A673 (cell line): ENCODE data around the gene FBLIM1. TPM values are rescaled to one million over a fixed set of nuclear protein-coding genes. Genes with fewer than 3 reads are reported as not detected.

Experiments
- BruUV-seq: library from RNA; stranded (reverse); fragments of 400-500 nt; replicated peaks from 2 replicates; lab custom pipeline; 2021; lab: Mats Ljungman, UMichigan
- CTCF ChIA-PET: fragments of 300-600 bp; sonication (Branson Sonifier 250); formaldehyde crosslinking; loops from one replicate; lab custom pipeline; 2022; ENCODE audit warnings: antibody characterized with exemption; lab: Charles Lee
- POLR2A ChIA-PET: fragments of 300-600 bp; sonication (Branson Sonifier 250); formaldehyde crosslinking; loops from one replicate; lab custom pipeline; 2022; ENCODE audit warnings: antibody characterized with exemption; ENCODE audit not compliant: low non-redundant PET; lab: Charles Lee
- DNase-seq: peaks from one replicate; pipeline ENCODE4 v3.0.0-alpha.2; 2015; ENCODE audit warnings: low spot score
- H3K27ac ChIP-seq: fragments of 200-600 bp; sonication (generic); 2 replicates; pipeline ENCODE4 v1.5.1; 2016; ENCODE audit warnings: mixed run types, low read depth, mild to moderate bottlenecking, mixed read lengths, antibody characterized with exemption, low read length; ENCODE audit not compliant: poor library complexity, severe bottlenecking
- H3K27me3 ChIP-seq: fragments of 200-600 bp; sonication (generic); replicated peaks from 2 replicates; pipeline ENCODE4 v1.6.1; 2017; ENCODE audit warnings: mixed run types, low read depth, mild to moderate bottlenecking, mixed read lengths, antibody characterized with exemption, low read length; ENCODE audit not compliant: insufficient read depth, poor library complexity
- H3K36me3 ChIP-seq: fragments of 200-600 bp; sonication (generic); 2 replicates; pipeline ENCODE4 v1.6.1; 2016; ENCODE audit warnings: mixed run types, mild to moderate bottlenecking, mixed read lengths, antibody characterized with exemption, low read length; ENCODE audit not compliant: insufficient read depth, poor library complexity, severe bottlenecking
- H3K4me1 ChIP-seq: fragments of 200-600 bp; sonication (generic); 2 replicates; pipeline ENCODE4 v1.6.1; 2017; ENCODE audit warnings: mixed run types, mild to moderate bottlenecking, mixed read lengths, antibody characterized with exemption, low read length; ENCODE audit not compliant: insufficient read depth, poor library complexity, severe bottlenecking
- H3K4me3 ChIP-seq: fragments of 200-600 bp; sonication (generic); 2 replicates; pipeline ENCODE4 v1.5.1; 2016; ENCODE audit warnings: low read depth, mixed run types, mild to moderate bottlenecking, mixed read lengths, low read length; ENCODE audit not compliant: poor library complexity, severe bottlenecking
- H3K9me3 ChIP-seq: fragments of 200-600 bp; sonication (generic); 2 replicates; pipeline ENCODE4 v1.6.1; 2016; ENCODE audit warnings: mixed run types, low read depth, mild to moderate bottlenecking, mixed read lengths, antibody characterized with exemption, low read length; ENCODE audit not compliant: poor library complexity, severe bottlenecking
- CTCF ChIP-seq: fragments of 300-800, 200-600 bp; sonication (generic); conservative IDR thresholded peaks from 2 replicates; pipeline ENCODE4 v1.5.1; 2017; ENCODE audit warnings: low read depth, mild to moderate bottlenecking, antibody characterized with exemption, low read length, moderate library complexity, mixed read lengths
- EZH2 ChIP-seq: fragments of 200-600 bp; sonication (generic); IDR thresholded peaks from 2 replicates; pipeline ENCODE4 v1.6.1; 2017; ENCODE audit warnings: borderline replicate concordance, low read depth, mild to moderate bottlenecking, mixed read lengths, antibody characterized with exemption, low read length; ENCODE audit not compliant: poor library complexity, severe bottlenecking
- intact Hi-C: fragments of 100-400 bp; cut with micrococcal nuclease; formaldehyde crosslinking; loops from one replicate; pipeline ENCODE4 v1.10.0; 2022; ENCODE audit not compliant: unreplicated experiment
- total RNA-seq: library from RNA; stranded (reverse); gene quantifications from 2 replicates; pipeline ENCODE4 v1.2.3, GENCODE V29; 2021

Gene FBLIM1
- total RNA-seq, 1 experiment from 2014 or later = 39.3 TPM

- Histone ChIP-seq H3K36me3 (peaks cover 18% of the 10 kb centered on the region), H3K9me3 (no peaks in the 10 kb centered on the region), H3K27ac (no peak overlapping the region), H3K4me3 (no peak overlapping the region), H3K27me3 (no peaks in the 10 kb centered on the region), H3K4me1 (no peaks in the 10 kb centered on the region)
- CTCF ChIA-PET = no interaction called here
- TF ChIP-seq CTCF (no peak), EZH2 (no peak)
- BruUV-seq = no TSS peak
- DNase-seq = no peak
- intact Hi-C loops = no loop called here
- POLR2A ChIA-PET = no interaction called here
Observed at GRCh38 chr1:15730936-15731335, 27.7 kb upstream of the FBLIM1 start.

GRCh38 chr1:15731735-15732685, 26.6 kb upstream of the FBLIM1 start:
- intact Hi-C loops = no loop called here
- ChIA-PET POLR2A (no interaction called here), CTCF (no interaction called here)
- Histone ChIP-seq H3K4me3 (no peak overlapping the region), H3K36me3 (peaks cover 16% of the 10 kb centered on the region), H3K9me3 (no peaks in the 10 kb centered on the region), H3K27me3 (no peaks in the 10 kb centered on the region), H3K4me1 (no peaks in the 10 kb centered on the region), H3K27ac (no peak overlapping the region)
- DNase-seq = no peak
- TF ChIP-seq EZH2 = no peak
- TF ChIP-seq CTCF = no peak
- BruUV-seq = no TSS peak

GRCh38 chr1:15732686-15733081, 25.9 kb upstream of the FBLIM1 start:
- no peak for DNase-seq
- Histone ChIP-seq H3K27ac (no peak overlapping the region), H3K4me1 (no peaks in the 10 kb centered on the region), H3K36me3 (peaks cover 12% of the 10 kb centered on the region), H3K27me3 (no peaks in the 10 kb centered on the region), H3K9me3 (no peaks in the 10 kb centered on the region), H3K4me3 (no peak overlapping the region)
- POLR2A ChIA-PET = no interaction called here
- intact Hi-C loops = no loop called here
- TF ChIP-seq CTCF = no peak
- no peak for TF ChIP-seq EZH2
- no TSS peak for BruUV-seq
- CTCF ChIA-PET = no interaction called here
